GM20431 (cell line): ENCODE results near the gene IRS1.

ENCODE experiments used
- in situ Hi-C: fragments of 300-500 bp; cut with MseI, MboI; formaldehyde crosslinking; loops from one replicate; pipeline ENCODE4 v1.15.0; 2020; ENCODE audit warnings: low sequenced_read_pairs; ENCODE audit not compliant: unreplicated experiment

Gene IRS1

DNA sequence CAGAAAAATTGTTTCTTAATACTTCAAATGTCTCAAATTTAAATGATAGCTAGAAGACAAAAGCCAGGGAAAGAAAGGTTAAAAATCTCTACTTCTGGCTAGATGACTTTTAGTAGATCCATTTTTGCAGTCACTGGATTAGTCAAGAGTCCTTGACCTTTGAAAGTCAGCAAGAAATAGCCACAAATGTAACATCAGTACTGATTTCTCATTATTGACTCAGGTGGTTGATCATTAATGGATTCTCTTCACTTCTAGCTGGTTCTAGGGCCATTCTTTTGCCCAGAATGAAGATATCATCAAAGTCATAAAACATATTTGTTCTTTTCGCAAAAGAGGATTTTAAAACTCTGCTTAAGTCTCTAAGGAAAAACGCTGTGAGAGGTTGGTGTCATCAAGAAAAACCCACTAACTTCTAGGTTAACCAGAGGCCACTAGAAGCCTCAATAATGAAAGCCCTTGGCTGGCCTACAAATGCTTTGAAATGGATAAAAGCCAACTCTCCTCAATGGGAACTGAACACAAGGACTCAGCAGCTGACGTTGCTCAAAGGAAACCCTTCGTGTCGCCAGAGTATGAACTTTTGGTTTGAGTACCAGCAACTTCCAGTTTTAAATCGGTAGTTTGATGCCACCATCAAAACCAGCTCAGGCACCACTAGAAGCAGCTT is 66.3 kb downstream of the IRS1 start:
- in situ Hi-C loops: no loop called here

GRCh38 chr2:226732478-226733188 is 67.0 kb downstream of the IRS1 start:
- in situ Hi-C loops: no loop called here

GRCh38 chr2:226730481-226730880 is 69.1 kb downstream of the IRS1 start:
- in situ Hi-C loops: no loop called here

DNA sequence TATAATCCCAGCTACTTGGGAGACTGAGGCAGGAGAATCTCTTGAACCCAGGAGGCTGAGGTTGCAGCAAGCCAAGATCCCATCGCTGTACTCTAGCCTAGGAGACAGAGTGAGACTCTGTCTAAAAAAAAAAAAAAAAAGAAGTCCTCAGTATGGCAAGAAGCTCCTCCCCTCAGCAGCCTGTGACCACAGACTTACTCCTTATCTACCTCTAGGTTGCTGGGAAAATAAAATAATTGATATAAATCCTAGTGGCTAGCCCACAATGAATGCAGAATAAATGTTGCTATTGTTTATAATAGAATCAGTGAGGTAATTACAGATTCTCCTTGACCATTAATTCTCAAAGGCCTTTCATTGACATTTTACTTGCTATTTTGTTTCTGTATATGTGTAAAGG is 70.6 kb downstream of the IRS1 start:
- in situ Hi-C loops: no loop called here

DNA sequence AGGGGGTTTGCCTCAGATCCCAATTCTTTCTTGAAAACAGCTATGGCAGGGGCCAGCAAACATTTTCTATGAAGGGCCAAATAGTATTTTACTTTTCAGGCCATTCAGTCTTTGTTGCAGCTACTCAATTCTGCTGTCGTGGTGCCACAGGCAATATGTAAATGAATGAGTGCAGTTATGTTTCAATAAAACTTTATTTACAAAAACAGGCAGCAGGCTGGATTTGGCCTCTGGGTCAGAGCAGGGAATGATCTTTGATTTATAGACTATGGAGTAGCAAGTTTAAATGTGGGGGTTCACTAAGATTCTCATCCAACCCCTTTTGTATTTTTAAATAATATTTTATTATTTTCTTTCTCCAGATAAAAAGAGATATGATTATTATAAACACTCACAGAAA is 72.4 kb downstream of the IRS1 start:
- in situ Hi-C loops: no loop called here

DNA sequence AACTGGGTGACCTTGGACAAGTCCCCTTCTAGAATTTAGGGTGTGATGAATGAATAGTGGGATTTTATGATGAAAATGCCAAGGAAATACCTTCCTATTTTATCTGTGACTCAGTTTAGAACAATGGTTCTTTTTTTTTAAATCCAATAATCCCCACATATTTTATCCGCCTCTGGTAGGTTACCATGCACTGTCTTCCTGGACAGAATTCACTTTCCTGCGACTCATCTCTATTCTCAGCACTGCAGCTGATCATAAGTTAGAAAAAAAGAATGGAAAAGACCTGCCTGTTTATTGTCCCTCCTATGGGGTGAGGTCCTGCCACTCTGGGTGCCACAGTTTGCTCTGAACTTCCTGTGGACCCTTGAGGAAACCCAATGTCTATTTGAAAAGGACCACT is 73.1 kb downstream of the IRS1 start:
- in situ Hi-C loops: no loop called here

DNA sequence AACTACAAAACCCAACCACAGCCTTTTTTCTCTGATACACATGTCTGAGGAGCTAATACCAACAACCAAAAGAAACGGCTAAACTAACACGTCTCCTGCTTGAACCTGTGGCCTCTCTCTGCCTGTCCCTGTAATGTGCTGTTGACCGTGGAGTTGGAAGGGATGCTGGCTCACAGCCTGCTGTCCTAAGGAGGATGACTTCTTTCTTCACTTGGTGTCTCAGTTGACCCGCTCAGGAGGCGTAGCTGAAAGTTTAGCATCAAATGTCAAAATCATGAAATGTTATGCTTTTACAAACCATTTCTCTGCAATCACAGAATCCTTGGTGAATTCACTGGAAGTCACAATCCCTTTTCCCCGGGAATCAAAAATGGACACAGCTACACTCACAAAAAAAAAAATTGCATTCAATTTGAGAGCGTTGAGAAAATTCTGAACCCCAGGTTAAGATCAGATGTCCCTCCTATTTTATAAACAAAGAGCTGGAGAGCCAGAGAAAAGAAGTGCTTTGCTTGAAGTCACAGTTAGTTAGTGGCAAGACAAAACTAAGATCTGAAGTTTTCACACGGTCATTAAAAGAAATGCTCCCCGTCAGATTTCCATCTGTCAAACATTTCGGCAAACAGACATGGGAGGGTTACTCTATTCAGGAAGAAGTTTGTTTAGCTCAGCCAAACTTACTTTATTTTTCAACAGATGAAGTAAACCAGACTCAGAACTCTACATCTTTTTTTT is 74.3 kb downstream of the IRS1 start:
- in situ Hi-C loops: no loop called here

DNA sequence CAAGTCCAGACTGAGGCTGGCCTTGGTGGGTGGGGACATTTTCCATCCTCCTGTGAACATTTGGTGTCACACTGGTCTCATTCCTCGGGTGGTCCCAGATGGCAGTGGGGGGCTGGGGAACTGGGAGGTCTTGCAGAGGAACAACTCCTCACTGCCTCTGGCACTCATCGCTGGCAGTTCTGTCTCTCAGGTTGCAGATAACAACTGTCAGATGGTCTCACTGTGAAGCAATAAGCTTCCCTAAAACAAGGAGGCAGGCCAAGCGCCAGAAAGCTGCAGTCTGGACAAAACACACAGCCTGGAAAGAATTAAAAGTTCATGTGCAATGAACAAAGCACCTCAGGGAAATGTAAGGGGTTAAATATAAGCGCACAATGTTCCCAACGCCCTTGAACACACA is 78.1 kb downstream of the IRS1 start:
- in situ Hi-C loops: no loop called here

GRCh38 chr2:226720948-226721347 is 78.7 kb downstream of the IRS1 start:
- in situ Hi-C loops: no loop called here

GRCh38 chr2:226717719-226718118 is 81.9 kb downstream of the IRS1 start:
- in situ Hi-C loops: no loop called here

GRCh38 chr2:226716126-226716525 is 83.5 kb downstream of the IRS1 start:
- in situ Hi-C loops: no loop called here

- in situ Hi-C loops: no loop called here
Measured at GRCh38 chr2:226715347-226715990, 84.2 kb downstream of the IRS1 start.

DNA sequence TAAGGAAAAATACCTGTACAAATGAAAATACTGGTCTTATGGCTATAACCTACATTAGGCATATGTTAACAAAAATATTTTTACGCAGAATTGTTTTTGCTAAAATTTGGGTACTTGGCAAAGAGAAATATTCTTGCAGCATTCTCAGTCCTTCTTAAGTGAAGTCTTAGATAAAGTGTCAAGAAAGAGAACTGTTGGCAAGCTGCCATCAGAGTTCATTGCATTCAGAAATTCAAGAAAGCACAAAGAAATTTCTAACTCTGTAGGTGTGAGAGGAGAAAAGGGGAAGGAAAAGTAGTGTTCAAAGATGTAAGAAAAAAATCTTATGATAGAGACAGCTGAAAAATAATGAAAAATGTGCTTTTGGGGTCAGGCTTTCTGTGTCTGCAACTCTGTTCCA is 86.7 kb downstream of the IRS1 start:
- in situ Hi-C loops: no loop called here

DNA sequence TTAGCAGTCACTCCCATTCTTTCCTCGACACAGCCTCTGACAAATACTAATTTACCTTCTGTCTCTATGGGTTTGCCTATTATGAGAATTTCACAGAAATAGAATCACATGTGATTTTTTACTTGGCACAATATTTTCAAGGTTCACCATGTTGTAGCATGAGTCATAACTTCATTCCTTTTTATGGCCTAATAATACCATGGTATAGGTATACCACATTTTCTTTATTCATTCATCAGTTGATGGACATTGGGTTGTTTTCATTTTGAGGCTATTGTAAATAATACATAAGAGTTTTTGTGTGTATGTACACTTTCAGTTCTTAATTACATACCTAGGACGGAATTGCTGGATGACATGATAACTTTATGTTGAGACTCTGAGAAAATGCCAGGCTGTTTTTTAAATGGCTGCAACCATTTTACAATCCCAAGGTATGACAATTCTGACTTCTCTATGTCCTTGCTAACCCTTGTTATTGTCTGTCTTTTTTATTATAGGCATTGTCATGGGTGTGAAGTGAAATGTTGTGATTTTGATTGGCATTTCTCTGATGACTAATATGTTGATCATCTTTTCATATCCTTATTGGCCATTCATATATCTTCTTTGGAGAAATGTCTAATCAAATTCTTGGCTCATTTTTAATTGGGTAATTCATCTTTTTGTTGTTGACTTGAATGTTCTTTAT is 87.9 kb downstream of the IRS1 start:
- in situ Hi-C loops: no loop called here

DNA sequence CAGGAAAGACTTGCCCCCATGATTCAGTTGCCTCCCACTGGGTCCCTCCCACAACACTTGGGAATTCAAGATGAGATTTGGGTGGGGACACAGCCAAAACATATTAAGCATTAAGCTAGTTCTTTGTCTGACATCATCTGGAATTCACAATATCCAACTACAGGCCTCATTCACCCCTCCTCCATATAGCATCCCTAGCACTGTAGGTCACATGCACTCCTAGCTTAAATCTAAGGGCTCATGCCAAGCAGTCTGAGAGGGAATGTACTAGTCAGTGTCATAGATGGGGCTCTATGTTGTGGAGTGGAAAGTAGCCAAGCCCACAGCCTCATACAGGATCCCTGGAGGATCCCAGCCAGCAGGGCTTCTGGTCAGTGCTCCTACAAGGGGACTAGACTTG is 92.1 kb downstream of the IRS1 start:
- in situ Hi-C loops: no loop called here

DNA sequence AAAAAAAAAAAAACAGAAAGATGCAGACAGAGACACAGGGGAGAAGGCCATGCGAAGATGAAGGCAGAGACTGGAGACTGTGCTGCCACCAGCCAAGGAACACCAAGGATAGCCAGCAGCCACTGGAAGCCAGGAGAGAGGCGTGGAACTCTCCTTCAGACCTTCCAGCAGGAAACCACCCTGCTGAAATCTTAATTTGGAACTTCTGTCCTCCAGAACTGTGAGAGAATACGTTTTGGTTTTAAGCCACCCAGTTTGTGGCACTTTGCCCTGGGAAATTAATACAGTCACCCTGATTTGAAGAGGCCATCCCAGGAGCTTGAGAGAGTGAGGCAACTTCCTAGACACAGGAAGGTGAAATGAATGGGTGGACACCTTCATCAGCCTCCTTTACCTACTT is 93.7 kb downstream of the IRS1 start:
- in situ Hi-C loops: no loop called here

- in situ Hi-C loops: no loop called here
Measured at GRCh38 chr2:226705133-226705886, 94.3 kb downstream of the IRS1 start.

DNA sequence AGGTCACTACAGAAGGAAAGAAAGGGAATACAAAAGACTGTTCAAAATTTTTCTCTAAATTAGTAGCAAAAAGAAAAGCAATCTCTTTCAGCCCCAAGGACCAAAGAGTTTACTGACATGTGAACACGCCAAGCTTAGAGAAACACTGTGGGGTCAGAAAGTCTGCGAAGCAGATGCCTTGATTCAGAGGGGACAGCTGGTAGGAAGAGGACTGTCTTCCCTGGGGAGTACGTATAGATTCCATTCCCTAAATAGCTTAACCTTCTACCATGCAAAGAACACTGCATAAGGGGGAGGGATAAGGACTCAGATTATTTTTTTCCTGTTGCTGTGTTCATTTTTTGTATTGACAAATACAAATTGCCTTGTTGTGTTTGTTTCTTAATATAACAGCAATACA is 96.1 kb downstream of the IRS1 start:
- in situ Hi-C loops: no loop called here

DNA sequence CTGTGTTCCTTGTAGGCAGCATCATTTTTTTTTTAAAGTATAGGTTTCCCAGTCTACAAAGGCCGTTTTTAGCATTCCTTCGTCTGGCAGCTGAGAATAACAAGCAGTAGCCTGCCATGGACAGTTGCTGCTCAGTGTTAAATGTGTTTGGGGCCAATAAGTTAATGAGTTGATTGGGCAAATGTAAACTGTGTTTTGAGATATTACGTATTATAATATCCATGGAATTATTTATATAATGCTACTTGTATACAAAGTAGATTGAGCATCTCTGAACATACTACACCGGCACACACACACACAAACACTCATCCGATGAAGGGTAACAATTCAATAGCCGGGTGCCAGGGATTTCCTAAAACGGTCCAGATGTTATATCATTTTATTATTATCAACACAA is 97.2 kb downstream of the IRS1 start:
- in situ Hi-C loops: no loop called here

- in situ Hi-C loops: no loop called here
Measured at GRCh38 chr2:226701052-226701451, 98.6 kb downstream of the IRS1 start.
